ENCODE results near the gene RIPPLY3. TPM values are rescaled to one million over a fixed set of nuclear protein-coding genes. Genes with fewer than 3 reads are reported as not detected.

RIPPLY3 gene
- total and polyA plus RNA-seq, 8 donors: 0.18 to 0.65 (median 0.50) TPM; not detected in 4

GRCh38 chr21:36980280-36981048, 26.0 kb upstream of the RIPPLY3 start:
- Histone ChIP-seq H3K9me3 (no peaks in the 10 kb centered on the region), H3K4me1 (peaks cover 4 to 34% (median 26%) of the 10 kb centered on the region in 4 donors), H3K4me3 (peak overlapping the region; percentile 41 to 50 (median 45)), H3K36me3 (no peaks in the 10 kb centered on the region), H3K27me3 (peaks cover 0 to 5% (median 0%) of the 10 kb centered on the region in 3 donors), H3K27ac (peak overlapping the region; percentile 47 to 64 (median 52))
- 5 to 14% (median 8%) methylated on average over 20 to 53 of the region's 53 CpGs for WGBS, 5 donors
- TF ChIP-seq, protein P1, sequence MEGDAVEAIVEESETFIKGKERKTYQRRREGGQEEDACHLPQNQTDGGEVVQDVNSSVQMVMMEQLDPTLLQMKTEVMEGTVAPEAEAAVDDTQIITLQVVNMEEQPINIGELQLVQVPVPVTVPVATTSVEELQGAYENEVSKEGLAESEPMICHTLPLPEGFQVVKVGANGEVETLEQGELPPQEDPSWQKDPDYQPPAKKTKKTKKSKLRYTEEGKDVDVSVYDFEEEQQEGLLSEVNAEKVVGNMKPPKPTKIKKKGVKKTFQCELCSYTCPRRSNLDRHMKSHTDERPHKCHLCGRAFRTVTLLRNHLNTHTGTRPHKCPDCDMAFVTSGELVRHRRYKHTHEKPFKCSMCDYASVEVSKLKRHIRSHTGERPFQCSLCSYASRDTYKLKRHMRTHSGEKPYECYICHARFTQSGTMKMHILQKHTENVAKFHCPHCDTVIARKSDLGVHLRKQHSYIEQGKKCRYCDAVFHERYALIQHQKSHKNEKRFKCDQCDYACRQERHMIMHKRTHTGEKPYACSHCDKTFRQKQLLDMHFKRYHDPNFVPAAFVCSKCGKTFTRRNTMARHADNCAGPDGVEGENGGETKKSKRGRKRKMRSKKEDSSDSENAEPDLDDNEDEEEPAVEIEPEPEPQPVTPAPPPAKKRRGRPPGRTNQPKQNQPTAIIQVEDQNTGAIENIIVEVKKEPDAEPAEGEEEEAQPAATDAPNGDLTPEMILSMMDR (IDR thresholded peaks at IDR 0.05): peak in 2 of 7 experiments; percentile 11 to 16
- TF ChIP-seq EP300 (IDR thresholded peaks at IDR 0.05) (no peak), POLR2A (IDR thresholded peaks at IDR 0.05) (no peak), POLR2AphosphoS5 (IDR thresholded peaks at IDR 0.05) (no peak)
- peak; percentile 52 to 68 for DNase-seq
- intact Hi-C loops (cut with DNase I; ENCODE audit: low total_unique reads): no loop called here

- 6 to 48% (median 17%) methylated on average over 2 of the region's 2 CpGs for whole genome bisulfite sequencing, 5 donors
These were observed 25.5 kb upstream of the RIPPLY3 start for GRCh38 chr21:36981049-36981391.

GRCh38 chr21:36981977-36982700, 24.4 kb upstream of the RIPPLY3 start:
- intact Hi-C loops (cut with DNase I; ENCODE audit: low total_unique reads): no loop called here
- WGBS, 5 donors: 64 to 72% (median 69%) methylated on average over 6 of the region's 6 CpGs

More at GRCh38 chr21:36981049-36981391, 25.5 kb upstream of the RIPPLY3 start:
- Histone ChIP-seq H3K4me1 (peaks cover 4 to 34% (median 26%) of the 10 kb centered on the region in 4 donors), H3K27ac (peak overlapping the region in 4 of 5 donors; percentile 47 to 64 (median 54)), H3K27me3 (peaks cover 0 to 5% (median 0%) of the 10 kb centered on the region in 3 donors), H3K9me3 (no peaks in the 10 kb centered on the region), H3K4me3 (peak overlapping the region; percentile 41 to 50 (median 45)), H3K36me3 (no peaks in the 10 kb centered on the region)
- intact Hi-C loops (cut with DNase I; ENCODE audit: low total_unique reads): no loop called here
- no peak for DNase-seq
- TF ChIP-seq POLR2A (IDR thresholded peaks at IDR 0.05) (no peak), POLR2AphosphoS5 (IDR thresholded peaks at IDR 0.05) (no peak), EP300 (IDR thresholded peaks at IDR 0.05) (no peak)
- TF ChIP-seq, protein P1 (IDR thresholded peaks at IDR 0.05): no peak

More at GRCh38 chr21:36981977-36982700, 24.4 kb upstream of the RIPPLY3 start:
- no peak overlapping the region for H3K4me3 ChIP-seq
- DNase-seq: no peak
- H3K9me3 ChIP-seq: no peaks in the 10 kb centered on the region
- peaks cover 0 to 5% (median 0%) of the 10 kb centered on the region in 3 donors for H3K27me3 ChIP-seq
- H3K4me1 ChIP-seq: peaks cover 4 to 28% (median 21%) of the 10 kb centered on the region in 4 donors
- no peak overlapping the region for H3K27ac ChIP-seq
- no peaks in the 10 kb centered on the region for H3K36me3 ChIP-seq
- TF ChIP-seq, protein P1 (IDR thresholded peaks at IDR 0.05): no peak
- no peak for TF ChIP-seq POLR2A (IDR thresholded peaks at IDR 0.05)
- TF ChIP-seq POLR2AphosphoS5 (IDR thresholded peaks at IDR 0.05): no peak

Data from stomach (tissue), 9 donors.